Measurements from ENCODE around the gene SLC36A2.

DNA sequence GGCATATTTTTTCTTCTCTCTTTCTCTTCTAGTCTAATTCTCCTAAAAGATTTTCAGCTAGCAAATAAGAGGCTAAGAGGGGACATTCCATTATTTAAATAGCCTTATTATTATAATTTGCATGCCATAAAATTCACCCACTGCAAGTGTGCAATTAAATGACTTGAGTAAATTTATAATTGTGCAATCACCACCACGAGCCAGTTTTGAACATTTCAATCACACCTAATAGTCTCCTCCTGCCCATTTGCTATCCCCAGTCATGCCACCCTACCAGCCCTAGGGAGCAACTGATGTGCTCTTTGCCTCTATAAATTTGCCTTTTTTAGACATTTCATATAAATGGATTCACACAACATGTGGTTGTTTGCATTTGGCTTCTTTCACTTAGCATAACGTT lies 12.0 kb upstream of the SLC36A2 start:
- TF ChIP-seq EZH2 (IDR thresholded peaks at IDR 0.05; ENCODE audit: borderline replicate concordance, low read depth, low read length, poor library complexity, severe bottlenecking) (no peak), CTCF (conservative IDR thresholded peaks at IDR 0.05; ENCODE audit: low read depth, low read length) (no peak)

Data from A673 (cell line).